Astrocyte of the spinal cord (primary cell): ENCODE measurements around the gene SLC35C1.
A peak's percentile ranks its signal among the peaks of the same experiment; 100 is the strongest.

Source experiments
- DNase-seq: peaks from one replicate; pipeline ENCODE4 v3.0.0; 2011; ENCODE audit warnings: low read depth, low spot score
- H3K4me3 ChIP-seq: 2 replicates; pipeline ENCODE4 v1.5.1; 2011; ENCODE audit warnings: low read depth, mild to moderate bottlenecking, low read length, moderate library complexity
- CTCF ChIP-seq: IDR thresholded peaks from 2 replicates; pipeline ENCODE4 v1.5.1; 2012; ENCODE audit warnings: low read depth, mild to moderate bottlenecking, low read length, inconsistent platforms
- in situ Hi-C: cut with HindIII; loops from 2 replicates; pipeline ENCODE4 v1.10.0; 2017; ENCODE audit warnings: low sequenced_read_pairs

SLC35C1 gene

DNA sequence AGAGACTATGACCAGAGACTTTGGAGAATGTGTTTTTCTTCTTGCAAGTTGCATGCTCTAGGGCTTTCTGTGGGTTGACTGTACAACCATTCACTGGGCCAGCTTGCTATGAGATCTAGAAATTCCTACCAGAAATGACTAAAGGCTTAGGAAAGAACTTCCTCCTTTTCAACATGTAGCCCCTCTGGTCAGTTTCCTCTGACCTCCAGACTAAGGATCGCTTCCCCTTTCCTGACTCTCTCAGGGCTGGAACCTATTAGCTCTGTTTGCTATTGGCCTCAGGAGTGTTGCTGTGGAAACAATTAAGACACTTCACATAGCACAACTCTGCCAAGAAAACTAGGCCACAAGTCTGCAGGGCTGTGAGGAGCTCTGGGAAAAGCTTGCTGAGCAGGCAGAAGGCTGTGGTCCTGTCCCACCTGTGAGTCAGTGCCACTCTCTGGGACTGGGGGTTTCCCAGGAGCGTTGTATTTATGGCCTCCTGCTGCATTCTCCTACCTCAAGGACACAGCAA is 53.1 kb downstream of the SLC35C1 start:
- no peak for TF ChIP-seq CTCF
- peak; percentile 92 for DNase-seq
- no peak overlapping the region for H3K4me3 ChIP-seq
- in situ Hi-C loops = no loop called here

GRCh38 chr11:45858751-45859398 is 53.9 kb downstream of the SLC35C1 start:
- in situ Hi-C loops = no loop called here
- no peak for DNase-seq
- no peak for TF ChIP-seq CTCF
- no peak overlapping the region for H3K4me3 ChIP-seq

- H3K4me3 ChIP-seq = no peak overlapping the region
- no peak for TF ChIP-seq CTCF
- peak; percentile 96 for DNase-seq
- in situ Hi-C loops = no loop called here
Observed at GRCh38 chr11:45859661-45860140, 54.8 kb downstream of the SLC35C1 start.

DNA sequence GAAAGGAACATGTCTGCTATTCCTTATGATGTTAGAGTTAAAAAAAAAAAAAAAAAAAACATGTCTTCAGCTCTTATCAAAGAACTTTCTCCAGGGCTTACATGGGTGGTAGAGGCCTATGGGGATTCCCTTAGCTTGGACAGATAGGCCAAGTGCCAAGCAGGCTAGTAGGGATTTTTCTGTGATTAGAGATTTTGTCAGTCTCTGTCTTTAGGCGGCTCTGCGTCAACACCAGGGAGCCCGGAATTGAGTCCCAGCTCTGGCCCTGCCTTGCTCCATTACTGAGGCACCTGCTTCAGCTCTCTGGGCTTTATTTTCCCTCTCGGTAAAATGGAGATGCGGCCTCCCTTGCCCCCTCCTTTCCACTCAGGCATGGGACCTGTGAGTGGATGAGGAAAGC is 55.4 kb downstream of the SLC35C1 start:
- DNase-seq = no peak
- no peak overlapping the region for H3K4me3 ChIP-seq
- in situ Hi-C loops = no loop called here
- no peak for TF ChIP-seq CTCF

- no peak for DNase-seq
- no peak overlapping the region for H3K4me3 ChIP-seq
- TF ChIP-seq CTCF = no peak
- in situ Hi-C loops = no loop called here
Observed at GRCh38 chr11:45860764-45861510, 56.0 kb downstream of the SLC35C1 start.
